SJSA1 (cell line): ENCODE measurements around the gene PARD3B. TPM values are rescaled to one million over a fixed set of nuclear protein-coding genes. Genes with fewer than 3 reads are reported as not detected.

ENCODE experiments used
- DNase-seq, 2 experiments: peaks; one replicate each; pipeline ENCODE4 v3.0.0-alpha.2; 2015 to 2020; ENCODE audit warnings: low spot score in 2 of 2, low read depth in 1 of 2
- H3K27ac ChIP-seq: fragments of 250-450 bp; sonication (Bioruptor Pico); 2 replicates; pipeline ENCODE4 v1.5.1; 2020; ENCODE audit warnings: mild to moderate bottlenecking, moderate library complexity
- H3K27me3 ChIP-seq: fragments of 250-450 bp; sonication (Bioruptor Pico); replicated peaks from 2 replicates; pipeline ENCODE4 v1.5.1; 2020; ENCODE audit warnings: mild to moderate bottlenecking, moderate library complexity
- H3K36me3 ChIP-seq: fragments of 250-450 bp; sonication (Bioruptor Pico); 2 replicates; pipeline ENCODE4 v1.5.1; 2020; ENCODE audit warnings: mild to moderate bottlenecking
- H3K4me1 ChIP-seq: fragments of 250-450 bp; sonication (Bioruptor Pico); replicated peaks from 2 replicates; pipeline ENCODE4 v1.6.1; 2021; ENCODE audit warnings: mild to moderate bottlenecking
- H3K4me3 ChIP-seq: fragments of 250-450 bp; sonication (Bioruptor Pico); 2 replicates; pipeline ENCODE4 v1.5.1; 2020; ENCODE audit warnings: mild to moderate bottlenecking
- H3K9me3 ChIP-seq: fragments of 250-450 bp; sonication (Bioruptor Pico); replicated peaks from 2 replicates; pipeline ENCODE4 v1.5.1; 2020; ENCODE audit warnings: mild to moderate bottlenecking
- total RNA-seq: library from RNA; depleted of rRNA; stranded (reverse); fragments of >200 nt; shearing (Covaris generic); gene quantifications from 2 replicates; pipeline ENCODE4 v1.2.3, GENCODE V29; 2014

The PARD3B gene
- total RNA-seq, 1 experiment from 2014 or later: 10.6 TPM

- H3K4me3 ChIP-seq: no peak overlapping the region
- H3K9me3 ChIP-seq: no peaks in the 10 kb centered on the region
- H3K27me3 ChIP-seq: no peaks in the 10 kb centered on the region
- peaks cover 14% of the 10 kb centered on the region for H3K4me1 ChIP-seq
- H3K36me3 ChIP-seq: no peaks in the 10 kb centered on the region
- DNase-seq: no peak
- H3K27ac ChIP-seq: no peak overlapping the region
These were observed 142.5 kb downstream of the PARD3B start for GRCh38 chr2:204687776-204688175.

- no peaks in the 10 kb centered on the region for H3K9me3 ChIP-seq
- H3K27me3 ChIP-seq: no peaks in the 10 kb centered on the region
- peak; percentile 60 to 64 for DNase-seq
- H3K36me3 ChIP-seq: no peaks in the 10 kb centered on the region
- no peak overlapping the region for H3K4me3 ChIP-seq
- H3K4me1 ChIP-seq: peaks cover 12% of the 10 kb centered on the region; the same call in 1 of the 2 replicates
- H3K27ac ChIP-seq: no peak overlapping the region
These were observed 146.7 kb downstream of the PARD3B start for GRCh38 chr2:204691911-204692510.

DNA sequence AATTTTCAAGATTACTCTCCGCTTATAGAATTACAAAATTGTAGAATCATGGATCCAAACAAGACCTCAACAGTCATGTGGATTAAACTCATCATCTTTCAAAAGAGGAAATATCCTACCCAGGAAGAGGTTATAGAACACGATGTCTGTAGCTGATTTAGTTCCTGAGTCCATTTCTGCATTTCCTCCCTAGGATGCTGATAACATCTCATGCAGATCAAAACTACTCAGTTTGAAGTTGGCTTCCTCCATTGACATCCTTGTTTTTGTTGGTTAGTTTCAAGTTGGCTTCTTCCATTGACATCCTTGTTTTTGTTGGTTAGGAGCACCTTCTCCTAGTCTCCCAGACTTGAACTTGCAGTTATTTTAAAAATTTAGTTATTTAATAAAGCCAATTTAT lies 147.5 kb downstream of the PARD3B start:
- Histone ChIP-seq H3K27ac (no peak overlapping the region), H3K4me3 (no peak overlapping the region), H3K36me3 (no peaks in the 10 kb centered on the region), H3K9me3 (no peaks in the 10 kb centered on the region), H3K4me1 (peaks cover 12% of the 10 kb centered on the region; the same call in 1 of the 2 replicates), H3K27me3 (no peaks in the 10 kb centered on the region)
- DNase-seq: no peak

- Histone ChIP-seq H3K27me3 (no peaks in the 10 kb centered on the region), H3K4me3 (no peak overlapping the region)
- no peak for DNase-seq
These were observed 148.0 kb downstream of the PARD3B start for GRCh38 chr2:204693262-204693661.

DNA sequence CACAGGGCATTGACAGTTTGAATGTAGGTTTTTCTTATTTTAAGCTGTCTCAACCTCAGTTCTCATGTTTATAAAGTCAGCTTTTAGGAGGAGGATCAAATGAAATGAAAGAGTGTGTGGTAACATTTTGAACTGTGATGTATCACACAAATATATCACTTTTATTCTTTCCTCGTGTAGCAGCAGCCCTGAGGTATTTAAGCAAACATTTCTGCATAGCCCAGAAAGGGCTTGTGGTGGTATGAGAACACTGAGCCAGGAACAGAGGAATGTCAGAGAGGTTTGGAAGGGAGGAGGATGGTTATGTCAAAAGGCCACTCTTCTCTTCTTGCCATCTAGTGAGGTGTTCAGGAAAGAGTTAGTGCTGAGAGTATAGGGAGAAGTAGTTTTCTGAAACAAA lies 150.2 kb downstream of the PARD3B start:
- no peak overlapping the region for H3K4me3 ChIP-seq
- DNase-seq: no peak
- peaks cover 12% of the 10 kb centered on the region; the same call in 1 of the 2 replicates for H3K4me1 ChIP-seq
- H3K36me3 ChIP-seq: no peaks in the 10 kb centered on the region
- no peak overlapping the region for H3K27ac ChIP-seq
- no peaks in the 10 kb centered on the region for H3K9me3 ChIP-seq
- H3K27me3 ChIP-seq: no peaks in the 10 kb centered on the region

More at GRCh38 chr2:204693262-204693661, 148.0 kb downstream of the PARD3B start:
- no peaks in the 10 kb centered on the region for H3K9me3 ChIP-seq
- no peaks in the 10 kb centered on the region for H3K36me3 ChIP-seq
- H3K4me1 ChIP-seq: peaks cover 12% of the 10 kb centered on the region; the same call in 1 of the 2 replicates
- no peak overlapping the region for H3K27ac ChIP-seq

- no peak for DNase-seq
- Histone ChIP-seq H3K4me1 (peaks cover 12% of the 10 kb centered on the region; the same call in 1 of the 2 replicates), H3K27me3 (no peaks in the 10 kb centered on the region), H3K4me3 (no peak overlapping the region), H3K9me3 (no peaks in the 10 kb centered on the region), H3K36me3 (no peaks in the 10 kb centered on the region), H3K27ac (no peak overlapping the region)
These were observed 150.8 kb downstream of the PARD3B start for GRCh38 chr2:204696124-204696523.

GRCh38 chr2:204705243-204705932 lies 160.1 kb downstream of the PARD3B start:
- peaks cover 4% of the 10 kb centered on the region; the same call in 1 of the 2 replicates for H3K4me1 ChIP-seq
- H3K27ac ChIP-seq: no peak overlapping the region
- no peaks in the 10 kb centered on the region for H3K9me3 ChIP-seq
- no peaks in the 10 kb centered on the region for H3K27me3 ChIP-seq
- no peaks in the 10 kb centered on the region for H3K36me3 ChIP-seq
- H3K4me3 ChIP-seq: no peak overlapping the region
- DNase-seq: no peak

- Histone ChIP-seq H3K4me1 (peaks cover 4% of the 10 kb centered on the region; the same call in 1 of the 2 replicates), H3K36me3 (no peaks in the 10 kb centered on the region), H3K4me3 (no peak overlapping the region), H3K9me3 (no peaks in the 10 kb centered on the region), H3K27ac (no peak overlapping the region), H3K27me3 (no peaks in the 10 kb centered on the region)
- no peak for DNase-seq
These were observed 161.7 kb downstream of the PARD3B start for GRCh38 chr2:204706939-204707338.

DNA sequence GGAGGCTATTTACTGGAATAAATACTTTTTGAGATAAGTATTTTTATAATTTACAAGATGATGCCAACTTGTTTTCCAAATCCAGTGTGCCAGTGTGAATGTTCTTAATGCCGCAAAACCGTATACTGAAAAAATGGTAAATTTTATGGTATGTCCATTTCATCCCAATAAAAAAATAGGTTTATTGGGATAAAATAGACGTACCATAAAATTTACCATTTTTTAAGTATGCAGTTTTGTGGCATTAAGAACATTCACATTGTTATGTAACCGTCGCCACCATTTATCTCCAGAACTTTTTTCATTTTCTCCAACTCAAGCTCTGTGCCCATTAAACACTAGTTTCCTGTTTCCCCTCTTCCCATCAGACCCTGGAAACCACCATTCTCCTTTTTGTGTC lies 167.9 kb downstream of the PARD3B start:
- H3K9me3 ChIP-seq: no peaks in the 10 kb centered on the region
- H3K4me3 ChIP-seq: no peak overlapping the region
- no peak for DNase-seq
- no peaks in the 10 kb centered on the region for H3K36me3 ChIP-seq
- no peaks in the 10 kb centered on the region for H3K27me3 ChIP-seq
- H3K4me1 ChIP-seq: no peaks in the 10 kb centered on the region
- H3K27ac ChIP-seq: no peak overlapping the region

DNA sequence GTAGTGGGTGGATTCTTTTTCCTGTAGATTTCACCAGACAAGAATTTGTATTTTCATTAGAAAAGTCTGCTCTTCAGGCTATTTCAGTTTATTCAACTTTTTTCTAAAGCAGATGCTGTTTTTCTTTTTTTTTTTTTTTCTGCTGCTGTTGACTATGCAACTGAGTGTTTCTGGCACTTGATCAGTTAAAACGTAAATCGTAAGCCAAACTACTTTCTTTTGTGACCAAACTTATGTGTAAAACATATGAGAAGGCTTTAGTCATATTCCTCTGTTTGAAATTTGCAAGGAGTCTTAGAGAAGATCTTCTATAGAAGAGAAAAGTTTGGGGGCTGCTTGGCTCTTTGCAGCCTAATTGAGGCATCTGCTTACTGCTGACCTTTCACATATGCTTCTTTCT lies 170.1 kb downstream of the PARD3B start:
- Histone ChIP-seq H3K4me3 (no peak overlapping the region), H3K36me3 (no peaks in the 10 kb centered on the region), H3K27me3 (no peaks in the 10 kb centered on the region), H3K4me1 (no peaks in the 10 kb centered on the region), H3K27ac (no peak overlapping the region), H3K9me3 (no peaks in the 10 kb centered on the region)
- DNase-seq: no peak

- H3K27ac ChIP-seq: no peak overlapping the region
- H3K9me3 ChIP-seq: no peaks in the 10 kb centered on the region
- H3K4me3 ChIP-seq: no peak overlapping the region
- no peaks in the 10 kb centered on the region for H3K27me3 ChIP-seq
- no peak for DNase-seq
- no peaks in the 10 kb centered on the region for H3K36me3 ChIP-seq
- H3K4me1 ChIP-seq: no peaks in the 10 kb centered on the region
These were observed 172.3 kb downstream of the PARD3B start for GRCh38 chr2:204717591-204717990.

DNA sequence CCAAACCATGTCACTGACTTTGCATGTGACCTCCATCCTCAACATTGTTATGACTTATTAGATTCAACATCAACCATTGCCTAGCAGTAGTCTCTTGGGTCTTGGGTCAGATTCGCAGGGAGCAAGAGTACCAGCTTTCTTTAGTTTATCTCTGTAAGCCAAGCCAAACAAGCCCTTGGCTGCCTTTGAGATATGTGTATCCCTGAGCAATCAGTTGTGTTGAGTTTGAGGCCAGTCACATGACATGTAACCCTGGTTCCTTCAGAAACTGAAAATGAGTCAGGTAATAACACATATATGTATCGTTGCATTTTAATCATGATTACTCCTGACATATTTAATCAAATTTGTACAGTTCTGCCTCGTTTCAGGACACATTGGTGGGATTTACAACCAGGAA lies 173.3 kb downstream of the PARD3B start:
- no peaks in the 10 kb centered on the region for H3K27me3 ChIP-seq
- H3K4me1 ChIP-seq: no peaks in the 10 kb centered on the region
- H3K36me3 ChIP-seq: no peaks in the 10 kb centered on the region
- H3K4me3 ChIP-seq: no peak overlapping the region
- no peak for DNase-seq
- H3K9me3 ChIP-seq: no peaks in the 10 kb centered on the region
- no peak overlapping the region for H3K27ac ChIP-seq

DNA sequence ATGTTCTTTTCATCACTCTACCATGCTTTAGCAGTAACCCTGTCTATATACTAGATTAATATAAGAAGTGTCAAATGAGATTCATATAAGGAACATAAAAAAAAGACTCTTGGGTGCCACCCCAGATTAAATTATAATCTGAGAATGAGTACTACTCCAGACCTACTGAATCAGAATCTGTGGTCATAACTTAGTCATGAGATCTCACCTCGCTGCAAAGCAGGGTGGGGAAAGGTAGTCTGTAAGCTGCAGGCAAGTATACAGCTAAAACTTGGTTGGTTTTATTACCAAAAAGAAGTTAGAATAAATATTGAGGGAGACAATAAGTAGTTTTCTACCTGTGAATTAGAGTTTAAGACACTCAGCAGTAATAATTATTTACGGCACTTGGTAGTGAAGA lies 175.6 kb downstream of the PARD3B start:
- Histone ChIP-seq H3K27ac (no peak overlapping the region), H3K9me3 (no peaks in the 10 kb centered on the region), H3K4me3 (no peak overlapping the region), H3K4me1 (no peaks in the 10 kb centered on the region), H3K27me3 (no peaks in the 10 kb centered on the region), H3K36me3 (no peaks in the 10 kb centered on the region)
- no peak for DNase-seq

GRCh38 chr2:204722207-204722606 lies 176.9 kb downstream of the PARD3B start:
- Histone ChIP-seq H3K27ac (no peak overlapping the region), H3K4me1 (no peaks in the 10 kb centered on the region), H3K9me3 (no peaks in the 10 kb centered on the region), H3K4me3 (no peak overlapping the region), H3K27me3 (no peaks in the 10 kb centered on the region), H3K36me3 (no peaks in the 10 kb centered on the region)
- no peak for DNase-seq
